Measurements from ENCODE around the gene C2orf49. TPM values are rescaled to one million over a fixed set of nuclear protein-coding genes. Genes with fewer than 3 reads are reported as not detected.

The C2orf49 gene
- total RNA-seq, 1 donor from 2014 or later = 25.5 TPM

DNA sequence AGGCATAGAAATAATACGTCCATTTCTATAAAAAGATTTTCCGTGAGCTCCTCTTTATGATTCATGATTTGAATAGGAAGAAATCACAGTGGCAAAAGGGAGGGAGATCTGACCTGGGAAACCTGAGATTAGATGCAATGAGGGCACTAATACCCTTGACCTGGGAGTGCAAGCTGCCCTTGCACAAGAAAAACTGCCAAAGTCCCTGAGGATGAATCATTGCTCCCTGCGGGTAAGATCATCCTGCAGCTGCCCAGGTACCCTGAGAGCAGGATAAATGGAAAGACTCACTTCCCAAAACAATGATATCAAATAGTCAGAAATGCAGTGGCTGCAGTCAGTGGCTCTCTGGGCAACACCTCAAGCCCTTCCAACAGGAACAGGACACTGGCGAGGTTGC lies 49.9 kb downstream of the C2orf49 start:
- Mint-ChIP-seq H3K4me1 (no peaks in the 10 kb centered on the region), H3K27me3 (no peaks in the 10 kb centered on the region), H3K36me3 (ENCODE audit: low read depth) (no peaks in the 10 kb centered on the region), H3K9me3 (no peaks in the 10 kb centered on the region), H3K27ac (no peak overlapping the region), H3K4me3 (no peak overlapping the region)
- no peak for DNase-seq
- intact Hi-C loops (cut with micrococcal nuclease) = no loop called here

DNA sequence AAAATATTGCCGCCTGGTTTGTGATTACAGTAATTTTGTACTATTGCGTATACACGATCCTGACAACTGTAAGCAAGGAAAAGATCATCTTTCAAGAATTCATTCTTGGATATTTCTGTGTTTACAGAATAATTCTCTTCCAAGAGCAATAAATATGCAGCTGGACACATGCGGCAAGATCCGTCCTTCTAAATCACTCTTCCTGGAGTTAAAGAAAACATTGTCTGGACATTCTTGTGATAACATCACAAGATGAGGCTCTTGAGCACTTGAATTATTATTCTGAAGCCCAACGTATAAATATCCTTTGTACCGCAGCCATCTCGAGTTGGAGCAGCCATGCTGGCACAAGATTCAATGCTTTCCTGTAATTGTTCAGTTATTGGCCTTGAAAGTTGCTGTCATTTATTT lies 51.6 kb downstream of the C2orf49 start:
- Mint-ChIP-seq H3K9me3 (no peaks in the 10 kb centered on the region), H3K36me3 (ENCODE audit: low read depth) (no peaks in the 10 kb centered on the region), H3K27me3 (no peaks in the 10 kb centered on the region), H3K27ac (no peak overlapping the region), H3K4me1 (no peaks in the 10 kb centered on the region), H3K4me3 (no peak overlapping the region)
- intact Hi-C loops (cut with micrococcal nuclease) = no loop called here
- no peak for DNase-seq

DNA sequence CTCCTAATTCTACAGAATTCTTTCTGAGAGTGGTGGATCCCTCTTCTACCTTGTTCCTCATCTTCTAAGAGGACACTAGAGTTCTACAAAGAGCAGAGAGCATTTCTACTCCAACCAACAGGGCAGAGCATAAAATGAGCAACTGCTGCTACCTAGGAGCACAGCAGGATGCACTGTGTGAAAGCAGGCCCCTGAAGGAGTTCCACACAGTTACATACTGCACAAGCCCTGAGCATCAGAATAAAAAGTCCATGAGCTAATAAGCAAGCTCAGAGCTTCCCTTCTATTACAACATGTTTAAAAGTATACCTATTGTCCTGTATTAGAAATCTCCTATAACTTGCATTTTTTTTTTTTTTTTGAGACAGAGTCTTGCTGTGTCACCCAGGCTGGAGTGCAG lies 53.1 kb downstream of the C2orf49 start:
- Mint-ChIP-seq H3K9me3 (no peaks in the 10 kb centered on the region), H3K27me3 (peaks cover 2% of the 10 kb centered on the region), H3K36me3 (ENCODE audit: low read depth) (no peaks in the 10 kb centered on the region), H3K27ac (no peak overlapping the region), H3K4me3 (no peak overlapping the region), H3K4me1 (no peaks in the 10 kb centered on the region)
- no peak for DNase-seq
- intact Hi-C loops (cut with micrococcal nuclease) = loop anchor here (10.0 kb wide), 1 partner anchor 354 kb away; the partner anchor contains the start of gene NCK2

DNA sequence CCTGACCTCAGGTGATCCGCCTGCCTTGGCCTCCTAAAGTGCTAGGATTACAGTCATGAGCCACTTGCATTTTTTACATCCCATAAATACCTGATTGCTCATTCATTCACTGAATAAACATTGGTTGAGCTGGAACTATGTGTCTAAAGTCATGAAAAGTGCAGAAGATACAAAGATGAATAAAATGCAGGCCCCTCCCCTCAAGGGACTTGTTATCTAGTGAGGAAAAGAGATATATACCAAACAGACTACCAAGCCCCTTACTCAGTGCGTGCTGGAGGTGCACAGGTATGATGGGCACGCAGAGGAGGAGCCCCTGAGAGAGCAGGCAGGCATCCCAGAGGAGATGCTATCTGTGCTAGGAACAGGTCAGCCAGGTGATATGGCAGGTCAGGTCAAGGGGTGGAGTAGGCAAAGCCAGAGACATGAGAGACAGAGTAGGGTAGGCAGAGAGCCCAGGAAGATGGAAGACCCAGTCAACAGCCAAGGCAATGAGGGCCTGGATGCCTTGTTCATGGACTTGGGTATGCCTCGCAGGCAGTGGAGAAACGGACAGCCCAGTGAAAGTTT lies 53.8 kb downstream of the C2orf49 start:
- Mint-ChIP-seq H3K4me3 (no peak overlapping the region), H3K9me3 (no peaks in the 10 kb centered on the region), H3K27me3 (peaks cover 2% of the 10 kb centered on the region), H3K4me1 (no peaks in the 10 kb centered on the region), H3K27ac (no peak overlapping the region), H3K36me3 (ENCODE audit: low read depth) (no peaks in the 10 kb centered on the region)
- intact Hi-C loops (cut with micrococcal nuclease) = loop anchor here (10.0 kb wide), 1 partner anchor 354 kb away; the partner anchor contains the start of gene NCK2
- DNase-seq = no peak

DNA sequence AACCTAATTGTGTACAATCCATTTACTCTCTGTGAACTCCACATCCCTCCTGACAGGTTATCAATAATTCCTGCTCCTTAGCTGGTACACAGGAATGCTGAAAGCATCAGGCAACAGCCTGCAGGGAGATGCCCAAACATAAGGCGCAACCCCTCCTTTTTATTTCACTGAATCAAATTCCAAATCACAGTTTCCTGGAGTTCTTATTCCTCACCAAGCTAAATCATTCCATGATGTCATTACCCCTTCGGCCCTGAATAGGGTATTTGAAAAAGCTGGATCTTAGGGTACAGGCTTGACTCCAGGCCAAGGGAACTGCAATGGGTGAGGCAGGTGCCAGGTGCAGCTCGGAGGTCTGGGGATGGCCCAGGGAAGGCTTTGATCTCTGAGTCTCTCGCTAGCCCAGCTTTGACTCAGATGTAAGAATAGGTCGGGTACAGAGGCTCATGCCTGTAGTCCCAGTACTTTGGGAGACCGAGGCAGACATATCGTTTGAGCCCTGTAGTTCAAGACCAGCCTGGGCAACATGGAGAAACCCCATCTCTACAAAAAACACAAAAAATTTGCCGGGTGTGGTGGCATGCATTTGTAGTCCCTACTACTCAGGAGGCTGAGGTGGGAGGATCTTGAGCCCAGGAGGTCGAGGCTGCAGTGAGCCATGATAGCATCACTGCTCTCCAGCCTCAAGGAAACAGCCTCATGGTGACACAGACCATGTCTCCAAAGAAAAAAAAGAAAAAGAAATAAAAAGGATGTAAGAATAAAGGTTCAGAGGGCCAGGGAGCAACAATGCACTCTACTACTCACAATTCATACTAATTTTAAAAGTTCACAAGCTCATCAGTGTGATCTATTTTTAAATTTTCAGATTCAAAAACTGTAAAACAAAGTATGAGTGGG lies 54.7 kb downstream of the C2orf49 start:
- intact Hi-C loops (cut with micrococcal nuclease) = loop anchor here (10.0 kb wide), 1 partner anchor 353 kb away; the partner anchor contains the start of gene NCK2
- Mint-ChIP-seq H3K9me3 (no peaks in the 10 kb centered on the region), H3K4me3 (no peak overlapping the region), H3K36me3 (ENCODE audit: low read depth) (no peaks in the 10 kb centered on the region), H3K27me3 (peaks cover 5% of the 10 kb centered on the region), H3K27ac (no peak overlapping the region), H3K4me1 (peaks cover 4% of the 10 kb centered on the region)
- DNase-seq = no peak

DNA sequence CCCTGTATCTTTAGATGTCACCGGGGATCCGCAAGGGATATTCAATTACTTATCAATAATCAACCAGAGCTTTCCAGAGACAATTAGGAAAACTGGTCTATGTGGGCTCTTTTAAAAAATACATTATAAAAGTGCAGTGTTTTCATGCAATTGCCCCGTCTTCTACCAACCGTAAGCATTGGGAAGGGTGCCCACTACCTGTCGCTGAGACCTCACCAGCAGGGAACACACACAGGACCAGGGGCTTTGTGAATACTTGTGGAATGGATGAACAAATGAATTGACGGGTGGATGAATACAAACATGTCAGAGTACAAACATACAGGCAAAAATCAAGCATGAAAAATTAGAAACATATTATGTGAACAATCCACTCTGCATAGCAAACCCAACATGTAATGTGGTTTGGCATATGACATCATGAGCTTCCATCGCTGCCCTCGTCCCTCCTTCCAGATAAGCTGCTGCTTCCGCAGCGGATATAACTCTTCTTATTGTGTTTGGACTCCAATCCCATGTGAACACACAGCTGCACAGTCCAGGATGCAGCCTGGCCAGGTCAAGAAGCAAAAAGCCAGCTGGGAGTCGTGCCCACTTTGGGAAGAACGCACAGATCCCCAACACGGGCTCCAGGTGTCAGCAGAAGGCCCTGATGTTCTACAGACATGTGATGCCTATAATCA lies 56.2 kb downstream of the C2orf49 start:
- Mint-ChIP-seq H3K36me3 (ENCODE audit: low read depth) (no peaks in the 10 kb centered on the region), H3K4me1 (peaks cover 8% of the 10 kb centered on the region), H3K27me3 (peaks cover 13% of the 10 kb centered on the region), H3K9me3 (no peaks in the 10 kb centered on the region), H3K4me3 (no peak overlapping the region), H3K27ac (no peak overlapping the region)
- no peak for DNase-seq
- intact Hi-C loops (cut with micrococcal nuclease) = loop anchor here (10.0 kb wide), 1 partner anchor 351 kb away; the partner anchor contains the start of gene NCK2

DNA sequence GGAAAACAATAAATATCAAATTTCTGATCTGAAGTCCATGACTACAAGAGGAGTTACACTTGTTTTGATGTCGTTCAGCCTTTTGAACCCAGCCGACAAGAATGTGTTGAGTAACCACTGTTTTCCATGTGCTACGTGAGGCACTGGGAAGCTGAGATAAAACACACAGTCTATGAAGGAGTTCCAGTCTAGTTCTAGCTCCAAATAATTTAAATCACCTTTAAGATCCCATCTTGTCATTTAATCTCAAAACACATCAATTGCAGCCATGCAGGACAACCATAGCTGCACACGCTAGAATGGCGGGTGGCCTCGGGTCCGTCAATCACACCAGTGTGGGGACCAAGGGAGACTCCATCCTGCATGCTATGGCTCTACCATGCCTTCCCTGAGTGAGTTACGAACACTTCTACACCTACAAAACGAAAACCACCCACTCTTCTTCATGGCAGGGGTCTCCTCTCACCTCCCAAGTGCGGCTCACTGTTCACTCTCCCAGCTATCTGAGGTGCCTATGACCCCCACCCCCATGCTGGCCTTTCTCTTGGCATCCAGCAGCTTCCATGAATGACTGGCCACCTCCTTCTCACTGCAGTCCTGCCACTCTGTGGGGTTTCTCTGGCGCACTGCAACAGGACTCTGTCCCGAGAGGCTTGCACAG lies 57.7 kb downstream of the C2orf49 start:
- H3K27ac Mint-ChIP-seq = no peak overlapping the region
- no peak for DNase-seq
- H3K27me3 Mint-ChIP-seq = peaks cover 23% of the 10 kb centered on the region
- no peak overlapping the region for H3K4me3 Mint-ChIP-seq
- intact Hi-C loops (cut with micrococcal nuclease) = loop anchor here (10.0 kb wide), 1 partner anchor 350 kb away; the partner anchor contains the start of gene NCK2
- peaks cover 10% of the 10 kb centered on the region for H3K4me1 Mint-ChIP-seq
- no peaks in the 10 kb centered on the region for H3K9me3 Mint-ChIP-seq
- no peaks in the 10 kb centered on the region for H3K36me3 Mint-ChIP-seq (ENCODE audit: low read depth)

DNA sequence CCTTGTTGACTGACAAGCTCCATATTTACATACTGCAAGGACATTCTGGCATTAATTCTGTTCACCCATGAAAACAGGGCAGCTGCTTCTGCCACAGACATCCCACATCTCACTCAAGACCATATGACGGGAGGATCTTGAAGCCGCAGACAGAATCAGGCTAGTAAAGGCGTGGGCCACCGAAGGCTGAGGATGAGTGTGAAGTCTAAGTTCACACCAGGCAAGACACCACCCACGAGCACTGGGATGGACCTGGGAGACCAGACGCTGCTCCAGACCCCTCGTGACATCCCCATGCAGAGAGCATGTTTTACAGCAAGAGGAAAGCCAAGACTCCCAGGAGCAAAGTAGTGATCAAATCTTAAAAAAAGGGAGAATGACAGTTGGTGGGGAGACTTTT lies 58.4 kb downstream of the C2orf49 start:
- Mint-ChIP-seq H3K36me3 (ENCODE audit: low read depth) (no peaks in the 10 kb centered on the region), H3K4me3 (no peak overlapping the region), H3K9me3 (no peaks in the 10 kb centered on the region), H3K27ac (no peak overlapping the region), H3K27me3 (peaks cover 26% of the 10 kb centered on the region), H3K4me1 (peaks cover 10% of the 10 kb centered on the region)
- intact Hi-C loops (cut with micrococcal nuclease) = loop anchor here (10.0 kb wide), 1 partner anchor 349 kb away; the partner anchor contains the start of gene NCK2
- no peak for DNase-seq

DNA sequence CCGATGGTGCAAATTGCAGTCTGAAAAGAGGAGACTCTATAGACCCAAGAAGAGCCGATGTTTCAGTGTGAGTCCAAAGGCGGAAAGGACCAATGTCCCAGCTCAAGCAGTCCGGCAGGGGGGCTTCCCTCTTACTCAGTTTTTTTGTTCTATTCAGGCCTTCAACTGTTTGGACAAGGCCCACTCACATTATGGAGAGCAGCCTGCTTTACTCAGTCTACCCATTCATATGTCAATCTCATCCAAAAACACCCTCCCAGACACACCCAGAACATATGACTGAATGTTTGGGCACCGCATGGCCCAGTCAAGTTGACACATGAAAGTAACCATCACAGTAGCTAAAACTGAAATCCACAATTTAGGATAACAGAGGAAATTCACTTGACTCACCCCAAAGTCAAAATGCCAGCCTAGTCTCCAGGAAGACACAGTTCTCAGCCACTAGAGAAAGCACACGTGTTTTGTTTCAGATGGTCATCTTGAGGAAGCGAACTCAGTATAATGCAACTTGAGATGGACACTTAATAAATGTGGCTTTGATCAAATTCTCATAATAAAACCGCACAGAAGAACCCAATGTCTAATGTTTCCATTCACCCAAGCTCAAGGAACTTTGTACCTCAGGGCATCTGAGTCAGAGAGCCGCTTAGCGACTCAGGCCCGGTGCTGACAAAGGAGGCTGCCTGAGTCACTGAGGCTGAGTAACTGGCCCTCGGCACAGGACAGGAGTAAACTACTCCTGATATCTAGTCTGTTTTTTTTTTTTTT lies 59.1 kb downstream of the C2orf49 start:
- intact Hi-C loops (cut with micrococcal nuclease) = loop anchor here (10.0 kb wide), 1 partner anchor 348 kb away; the partner anchor contains the start of gene NCK2
- no peaks in the 10 kb centered on the region for H3K36me3 Mint-ChIP-seq (ENCODE audit: low read depth)
- no peak overlapping the region for H3K4me3 Mint-ChIP-seq
- no peaks in the 10 kb centered on the region for H3K9me3 Mint-ChIP-seq
- peaks cover 30% of the 10 kb centered on the region for H3K27me3 Mint-ChIP-seq
- DNase-seq = no peak
- peaks cover 10% of the 10 kb centered on the region for H3K4me1 Mint-ChIP-seq
- no peak overlapping the region for H3K27ac Mint-ChIP-seq

DNA sequence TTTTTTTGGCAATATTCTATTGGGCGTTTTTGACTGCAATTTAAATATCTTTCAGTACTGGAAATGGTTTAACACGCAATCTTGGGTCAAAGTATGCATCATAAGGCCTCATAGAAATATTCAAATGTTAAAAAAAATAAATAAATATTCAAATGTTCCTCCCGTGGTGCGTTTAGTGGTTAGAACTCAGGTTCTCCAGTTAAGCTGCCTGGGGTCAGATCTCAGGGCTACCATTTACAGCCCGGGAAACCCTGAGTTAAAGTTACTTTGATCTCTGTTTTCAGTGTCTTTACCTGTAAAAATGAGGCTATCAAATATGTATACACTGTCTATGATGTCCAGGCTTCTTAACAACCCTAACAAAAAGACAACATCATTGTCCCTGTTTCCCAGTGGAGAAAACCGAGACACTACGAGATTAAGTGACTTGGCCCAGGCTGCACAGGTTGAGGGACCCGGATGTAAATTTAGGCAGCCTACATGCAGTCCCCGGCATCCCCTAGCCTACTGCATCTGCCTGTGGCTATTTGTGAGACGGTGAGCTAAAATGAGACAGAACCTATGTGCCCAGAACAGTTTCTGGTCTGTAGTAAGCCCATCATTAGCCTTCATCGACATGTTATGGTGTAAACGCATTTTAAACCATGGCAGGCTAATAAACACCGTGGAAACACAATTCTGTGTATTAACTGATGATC lies 59.8 kb downstream of the C2orf49 start:
- peaks cover 10% of the 10 kb centered on the region for H3K4me1 Mint-ChIP-seq
- H3K4me3 Mint-ChIP-seq = no peak overlapping the region
- peaks cover 32% of the 10 kb centered on the region for H3K27me3 Mint-ChIP-seq
- intact Hi-C loops (cut with micrococcal nuclease) = loop anchor here (10.0 kb wide), 1 partner anchor 348 kb away; the partner anchor contains the start of gene NCK2
- no peak for DNase-seq
- H3K9me3 Mint-ChIP-seq = no peaks in the 10 kb centered on the region
- no peak overlapping the region for H3K27ac Mint-ChIP-seq
- no peaks in the 10 kb centered on the region for H3K36me3 Mint-ChIP-seq (ENCODE audit: low read depth)

DNA sequence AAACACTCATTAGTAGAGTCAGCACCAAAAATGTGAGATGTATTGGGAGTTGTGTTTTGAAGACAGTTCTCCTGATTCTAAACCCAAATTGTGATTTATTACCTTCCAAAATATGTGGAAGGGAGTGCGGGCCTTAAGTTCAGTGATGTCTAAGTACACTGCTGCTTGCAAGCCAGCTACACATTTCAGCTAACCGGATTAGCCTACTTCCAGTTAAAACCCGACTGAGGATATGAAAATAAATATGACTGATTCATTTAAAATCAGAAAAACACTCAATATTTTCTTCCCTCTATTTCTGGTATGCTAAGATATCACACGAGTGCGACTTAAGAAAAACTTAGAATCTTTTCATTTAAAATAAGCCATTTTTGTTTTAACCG lies 60.6 kb downstream of the C2orf49 start:
- H3K4me1 Mint-ChIP-seq = peaks cover 10% of the 10 kb centered on the region
- H3K4me3 Mint-ChIP-seq = peak overlapping the region; percentile 81
- no peak overlapping the region for H3K27ac Mint-ChIP-seq
- intact Hi-C loops (cut with micrococcal nuclease) = loop anchor here (10.0 kb wide), 1 partner anchor 347 kb away; the partner anchor contains the start of gene NCK2
- H3K9me3 Mint-ChIP-seq = no peaks in the 10 kb centered on the region
- H3K27me3 Mint-ChIP-seq = peaks cover 32% of the 10 kb centered on the region
- DNase-seq = no peak
- no peaks in the 10 kb centered on the region for H3K36me3 Mint-ChIP-seq (ENCODE audit: low read depth)

Measured in activated CD4-positive, alpha-beta T cell treated with anti-CD3 and anti-CD28 coated beads, Interleukin-2, amount 10 ng/mL, durations not matched to agents 24 days and 14 days (primary cell).